Measurements from ENCODE around the gene ATP10A. TPM values are rescaled to one million over a fixed set of nuclear protein-coding genes. Genes with fewer than 3 reads are reported as not detected.

Gene ATP10A
- total RNA-seq, 1 donor from 2014 or later = 71.9 TPM

DNA sequence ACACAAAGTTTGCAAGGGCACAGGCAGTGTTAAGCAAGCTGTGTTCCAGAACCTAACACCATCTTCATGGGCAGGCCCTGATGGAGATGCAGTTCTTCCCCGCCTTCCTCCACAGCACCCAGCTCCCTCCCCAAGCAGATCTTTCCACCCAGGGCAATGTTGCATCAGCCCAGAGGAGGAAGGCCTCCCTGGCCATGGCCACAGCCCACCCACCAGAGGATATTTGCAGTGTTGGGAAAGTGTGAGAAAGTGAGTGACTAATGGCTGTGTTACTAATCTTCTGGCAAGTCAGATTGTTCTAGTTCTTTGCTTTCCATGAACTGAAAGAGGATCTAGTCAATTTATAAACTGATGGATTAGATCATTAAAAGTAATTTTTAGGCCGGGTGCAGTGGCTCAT, 42.0 kb upstream of the ATP10A start:
- TF ChIP-seq, protein P1, sequence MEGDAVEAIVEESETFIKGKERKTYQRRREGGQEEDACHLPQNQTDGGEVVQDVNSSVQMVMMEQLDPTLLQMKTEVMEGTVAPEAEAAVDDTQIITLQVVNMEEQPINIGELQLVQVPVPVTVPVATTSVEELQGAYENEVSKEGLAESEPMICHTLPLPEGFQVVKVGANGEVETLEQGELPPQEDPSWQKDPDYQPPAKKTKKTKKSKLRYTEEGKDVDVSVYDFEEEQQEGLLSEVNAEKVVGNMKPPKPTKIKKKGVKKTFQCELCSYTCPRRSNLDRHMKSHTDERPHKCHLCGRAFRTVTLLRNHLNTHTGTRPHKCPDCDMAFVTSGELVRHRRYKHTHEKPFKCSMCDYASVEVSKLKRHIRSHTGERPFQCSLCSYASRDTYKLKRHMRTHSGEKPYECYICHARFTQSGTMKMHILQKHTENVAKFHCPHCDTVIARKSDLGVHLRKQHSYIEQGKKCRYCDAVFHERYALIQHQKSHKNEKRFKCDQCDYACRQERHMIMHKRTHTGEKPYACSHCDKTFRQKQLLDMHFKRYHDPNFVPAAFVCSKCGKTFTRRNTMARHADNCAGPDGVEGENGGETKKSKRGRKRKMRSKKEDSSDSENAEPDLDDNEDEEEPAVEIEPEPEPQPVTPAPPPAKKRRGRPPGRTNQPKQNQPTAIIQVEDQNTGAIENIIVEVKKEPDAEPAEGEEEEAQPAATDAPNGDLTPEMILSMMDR (IDR thresholded peaks at IDR 0.05) = no peak
- Mint-ChIP-seq H3K36me3 (ENCODE audit: unreplicated experiment) (no peaks in the 10 kb centered on the region), H3K27me3 (ENCODE audit: unreplicated experiment) (no peaks in the 10 kb centered on the region), H3K4me3 (ENCODE audit: unreplicated experiment) (no peak overlapping the region), H3K9me3 (ENCODE audit: unreplicated experiment) (no peaks in the 10 kb centered on the region), H3K4me1 (ENCODE audit: unreplicated experiment) (peaks cover 30% of the 10 kb centered on the region), H3K27ac (ENCODE audit: unreplicated experiment) (peak overlapping the region; percentile 5)
- DNase-seq (ENCODE audit: extremely low spot score, unreplicated experiment) = no peak

DNA sequence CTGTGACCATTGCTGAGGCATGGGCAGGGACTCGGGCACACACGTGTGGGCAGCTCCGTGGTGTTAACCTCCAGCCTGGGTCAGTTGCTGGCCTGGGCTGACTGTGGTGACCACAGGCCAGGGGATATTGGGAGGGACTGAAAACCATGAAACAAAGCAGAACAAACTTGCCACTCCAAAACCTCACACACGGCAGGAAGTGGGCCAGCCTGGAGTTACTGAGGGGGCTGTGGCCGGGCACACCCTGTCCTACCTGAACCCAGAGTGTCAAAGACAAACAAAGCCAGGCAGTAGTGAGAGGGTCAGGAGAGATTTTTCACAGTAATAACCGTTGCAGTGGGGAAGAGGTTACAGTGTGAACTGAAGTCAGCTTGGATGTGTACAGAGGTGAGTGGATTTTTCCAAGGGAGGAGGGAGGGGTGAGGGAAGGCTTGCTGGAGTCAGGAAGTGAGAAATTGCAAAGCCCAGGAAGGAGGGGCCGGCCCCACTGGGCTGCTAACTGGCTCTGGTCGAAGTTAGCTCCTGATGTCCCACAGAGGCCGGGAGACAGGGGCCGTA, 40.0 kb upstream of the ATP10A start:
- no peak for DNase-seq (ENCODE audit: extremely low spot score, unreplicated experiment)
- Mint-ChIP-seq H3K27me3 (ENCODE audit: unreplicated experiment) (no peaks in the 10 kb centered on the region), H3K27ac (ENCODE audit: unreplicated experiment) (no peak overlapping the region), H3K36me3 (ENCODE audit: unreplicated experiment) (no peaks in the 10 kb centered on the region), H3K4me3 (ENCODE audit: unreplicated experiment) (no peak overlapping the region), H3K4me1 (ENCODE audit: unreplicated experiment) (peaks cover 30% of the 10 kb centered on the region), H3K9me3 (ENCODE audit: unreplicated experiment) (no peaks in the 10 kb centered on the region)
- TF ChIP-seq, protein P1 (IDR thresholded peaks at IDR 0.05) = no peak

DNA sequence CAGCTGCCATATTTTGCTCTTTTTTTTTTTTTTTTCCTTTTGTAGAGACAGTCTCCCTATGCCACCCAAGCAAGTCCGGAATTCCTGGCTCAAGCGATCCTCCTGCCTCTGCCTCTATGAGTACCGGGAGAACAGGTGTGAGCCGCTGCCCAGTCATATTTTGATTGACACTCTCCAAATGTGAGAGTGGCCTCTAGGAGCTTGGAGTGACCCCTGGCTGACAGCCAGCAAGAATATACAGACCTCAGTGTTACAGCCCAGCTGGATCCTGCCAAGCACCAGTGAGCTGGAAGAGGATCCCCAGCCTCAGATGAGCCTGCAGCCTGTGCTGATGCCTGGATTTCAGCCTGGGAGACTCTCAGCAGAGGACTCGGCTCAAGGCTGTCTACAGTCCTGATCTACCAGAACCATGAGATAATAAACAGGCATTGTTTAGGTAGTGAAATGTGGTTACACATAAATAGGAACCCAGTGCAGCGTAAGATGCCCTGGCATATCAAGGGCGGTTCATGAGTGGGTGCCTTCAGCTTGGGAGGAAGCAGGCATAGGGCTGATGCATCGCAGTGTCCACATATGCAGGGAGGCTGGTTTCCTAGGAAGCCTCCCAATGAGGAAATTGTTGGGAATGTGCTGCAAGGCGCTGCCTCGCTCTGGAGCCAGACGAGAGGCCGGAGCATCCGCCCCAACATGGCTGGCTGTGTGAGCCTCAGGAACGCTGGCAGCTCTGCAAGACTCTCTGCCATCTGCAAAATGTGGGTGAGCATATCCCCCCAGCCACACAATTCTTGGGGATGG, 38.9 kb upstream of the ATP10A start:
- H3K4me3 Mint-ChIP-seq (ENCODE audit: unreplicated experiment) = no peak overlapping the region
- TF ChIP-seq, protein P1 (IDR thresholded peaks at IDR 0.05) = no peak
- DNase-seq (ENCODE audit: extremely low spot score, unreplicated experiment) = no peak
- peaks cover 30% of the 10 kb centered on the region for H3K4me1 Mint-ChIP-seq (ENCODE audit: unreplicated experiment)
- H3K9me3 Mint-ChIP-seq (ENCODE audit: unreplicated experiment) = no peaks in the 10 kb centered on the region
- H3K27ac Mint-ChIP-seq (ENCODE audit: unreplicated experiment) = no peak overlapping the region
- H3K36me3 Mint-ChIP-seq (ENCODE audit: unreplicated experiment) = no peaks in the 10 kb centered on the region
- H3K27me3 Mint-ChIP-seq (ENCODE audit: unreplicated experiment) = no peaks in the 10 kb centered on the region

DNA sequence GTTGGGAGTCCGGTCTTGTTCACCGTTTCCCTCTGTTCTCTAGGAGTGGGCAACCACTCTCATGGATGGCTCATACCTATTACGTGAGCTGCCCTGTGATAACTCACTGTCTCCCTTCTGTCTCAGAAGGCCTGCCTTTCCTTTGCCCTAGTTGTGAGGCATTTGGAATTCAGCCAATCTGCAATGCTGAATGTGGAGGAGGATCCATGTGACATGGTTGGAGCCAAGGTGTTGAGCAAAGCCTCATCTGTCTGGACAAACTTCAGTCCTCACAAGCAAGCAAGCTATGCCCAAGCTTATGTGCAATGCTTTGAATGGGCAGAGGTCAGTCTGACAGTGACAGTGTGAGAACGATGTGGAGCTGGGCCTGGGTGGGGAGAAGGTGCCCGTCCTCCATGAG, 37.8 kb upstream of the ATP10A start:
- Mint-ChIP-seq H3K9me3 (ENCODE audit: unreplicated experiment) (no peaks in the 10 kb centered on the region), H3K36me3 (ENCODE audit: unreplicated experiment) (no peaks in the 10 kb centered on the region), H3K27me3 (ENCODE audit: unreplicated experiment) (no peaks in the 10 kb centered on the region), H3K4me3 (ENCODE audit: unreplicated experiment) (no peak overlapping the region), H3K27ac (ENCODE audit: unreplicated experiment) (no peak overlapping the region), H3K4me1 (ENCODE audit: unreplicated experiment) (peaks cover 21% of the 10 kb centered on the region)
- TF ChIP-seq, protein P1 (IDR thresholded peaks at IDR 0.05) = no peak
- DNase-seq (ENCODE audit: extremely low spot score, unreplicated experiment) = no peak

DNA sequence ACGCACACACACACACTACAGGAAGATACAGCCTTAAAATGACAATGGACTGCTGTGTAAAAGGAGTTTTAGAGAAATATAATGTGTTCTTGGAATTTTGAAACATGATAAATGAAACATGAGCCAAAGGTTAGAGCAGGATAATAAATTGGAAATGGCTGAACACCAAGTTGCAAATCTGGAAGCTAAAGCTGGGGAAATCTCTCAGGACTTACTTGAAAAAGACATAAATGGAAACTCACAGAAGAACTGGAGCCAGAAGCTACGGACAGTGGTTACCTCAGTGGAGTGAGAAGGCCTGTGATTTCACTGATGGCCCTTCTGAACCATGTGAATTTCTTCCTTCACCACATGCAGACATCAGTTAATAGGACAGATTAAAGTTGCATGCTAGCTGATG, 37.3 kb upstream of the ATP10A start:
- Mint-ChIP-seq H3K27ac (ENCODE audit: unreplicated experiment) (no peak overlapping the region), H3K36me3 (ENCODE audit: unreplicated experiment) (no peaks in the 10 kb centered on the region), H3K4me3 (ENCODE audit: unreplicated experiment) (no peak overlapping the region), H3K27me3 (ENCODE audit: unreplicated experiment) (no peaks in the 10 kb centered on the region), H3K4me1 (ENCODE audit: unreplicated experiment) (peaks cover 20% of the 10 kb centered on the region), H3K9me3 (ENCODE audit: unreplicated experiment) (no peaks in the 10 kb centered on the region)
- TF ChIP-seq, protein P1 (IDR thresholded peaks at IDR 0.05) = no peak
- DNase-seq (ENCODE audit: extremely low spot score, unreplicated experiment) = no peak

Measured in osteocyte (in vitro differentiated cells).